NCI-H1417 (cell line): ENCODE data around the gene SHH.

Source experiments
- DNase-seq, 3 experiments: peaks; one replicate each; lab custom pipeline; 2025; lab: John Stamatoyannopoulos, UW

Gene SHH

GRCh38 chr7:155806096-155806871, 6.0 kb downstream of the SHH start:
- no peak for DNase-seq

GRCh38 chr7:155805826-155806095, 6.5 kb downstream of the SHH start:
- DNase-seq: no peak

GRCh38 chr7:155804897-155805825, 7.1 kb downstream of the SHH start:
- peak; percentile 68 to 88 (median 86) for DNase-seq

GRCh38 chr7:155804431-155804831, 7.8 kb downstream of the SHH start:
- DNase-seq: peak; percentile 52 to 77 (median 64)

GRCh38 chr7:155803418-155804376, 8.6 kb downstream of the SHH start:
- DNase-seq: peak; percentile 53 to 77 (median 73)

GRCh38 chr7:155802906-155803417, 9.3 kb downstream of the SHH start:
- no peak for DNase-seq

GRCh38 chr7:155802291-155802690, 10.0 kb downstream of the SHH start:
- DNase-seq: no peak

GRCh38 chr7:155800741-155801267, 11.5 kb downstream of the SHH start:
- DNase-seq: no peak

GRCh38 chr7:155800301-155800700, 12.0 kb downstream of the SHH start:
- no peak for DNase-seq

- no peak for DNase-seq
Observed at GRCh38 chr7:155799514-155799913, 12.7 kb downstream of the SHH start.

GRCh38 chr7:155798673-155799439, 13.4 kb downstream of the SHH start:
- peak in 2 of 3 experiments; percentile 17 to 39 for DNase-seq

GRCh38 chr7:155797262-155798250, 14.7 kb downstream of the SHH start:
- DNase-seq: no peak

- peak; percentile 27 to 60 (median 45) for DNase-seq
Observed at GRCh38 chr7:155796381-155797261, 15.6 kb downstream of the SHH start.

- DNase-seq: no peak
Observed at GRCh38 chr7:155795951-155796350, 16.3 kb downstream of the SHH start.

- DNase-seq: no peak
Observed at GRCh38 chr7:155795401-155795800, 16.9 kb downstream of the SHH start.

GRCh38 chr7:155794196-155794595, 18.1 kb downstream of the SHH start:
- DNase-seq: no peak

GRCh38 chr7:155793720-155794119, 18.5 kb downstream of the SHH start:
- no peak for DNase-seq

- no peak for DNase-seq
Observed at GRCh38 chr7:155792999-155793560, 19.2 kb downstream of the SHH start.
